Femur (tissue), 1 donor: ENCODE results near the gene ACACB.
A peak's percentile ranks its signal among the peaks of the same experiment; 100 is the strongest.

Experiments used
- DNase-seq: peaks from one replicate; pipeline ENCODE4 v3.0.0-alpha.2; 2017

Gene ACACB

DNA sequence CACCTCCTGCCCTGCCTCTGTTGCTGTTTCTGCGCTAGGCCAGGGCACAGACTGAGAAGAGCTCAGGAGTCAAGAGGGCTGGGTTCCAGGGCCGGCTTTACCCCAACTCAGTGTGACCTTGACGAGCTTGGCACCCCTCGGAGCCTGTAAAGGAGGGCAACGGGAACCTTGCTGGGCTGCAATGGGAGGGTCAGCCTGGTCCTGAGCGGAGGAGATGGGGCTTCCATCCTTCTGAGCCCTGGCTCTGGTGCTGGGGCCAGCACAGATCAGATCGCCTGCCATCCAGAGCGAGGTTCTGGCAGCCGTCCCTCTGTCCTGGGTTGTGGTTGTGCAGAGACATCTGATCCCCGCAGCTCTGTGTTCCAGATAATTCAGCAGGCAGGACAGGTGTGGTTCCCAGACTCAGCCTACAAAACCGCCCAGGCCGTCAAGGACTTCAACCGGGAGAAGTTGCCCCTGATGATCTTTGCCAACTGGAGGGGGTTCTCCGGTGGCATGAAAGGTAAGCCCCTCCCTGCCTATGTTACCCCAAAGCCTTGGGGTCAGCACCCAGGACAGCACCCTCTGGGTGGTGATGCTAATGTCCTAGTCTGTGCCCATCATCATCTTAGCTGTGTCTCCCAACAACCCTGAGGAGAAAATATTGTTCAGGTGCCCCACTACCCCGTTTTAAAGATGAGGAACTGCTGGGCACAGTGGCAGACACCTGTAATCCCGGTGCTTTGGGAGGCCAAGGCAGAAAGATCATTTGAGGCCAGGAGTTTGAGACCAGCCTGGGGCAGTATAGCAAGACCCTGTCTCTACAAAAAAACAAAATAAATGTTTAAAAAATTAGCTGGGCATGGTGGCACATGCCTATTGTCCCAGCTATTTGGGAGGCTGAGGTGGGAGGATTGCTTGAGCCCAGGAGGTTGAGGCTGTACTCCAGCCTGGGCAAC is 142.5 kb downstream of the ACACB start:
- DNase-seq = no peak

DNA sequence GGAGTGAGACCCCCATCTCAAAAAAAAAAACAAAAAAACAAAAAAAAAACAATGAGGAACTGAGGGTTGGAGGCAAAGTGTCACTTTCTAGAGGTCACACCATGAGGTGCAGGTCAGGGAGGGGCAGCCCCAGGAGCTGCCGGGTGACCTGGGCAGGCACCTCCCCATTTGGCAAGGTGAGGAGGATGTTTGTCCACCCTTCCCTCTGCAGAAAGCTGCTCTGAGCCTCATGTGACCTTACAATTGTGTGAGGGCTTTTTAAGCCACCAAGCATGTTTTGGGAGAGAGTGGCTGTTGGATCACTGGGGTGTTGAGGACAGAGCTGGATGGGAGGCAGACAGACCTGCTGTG is 143.1 kb downstream of the ACACB start:
- DNase-seq = no peak

DNA sequence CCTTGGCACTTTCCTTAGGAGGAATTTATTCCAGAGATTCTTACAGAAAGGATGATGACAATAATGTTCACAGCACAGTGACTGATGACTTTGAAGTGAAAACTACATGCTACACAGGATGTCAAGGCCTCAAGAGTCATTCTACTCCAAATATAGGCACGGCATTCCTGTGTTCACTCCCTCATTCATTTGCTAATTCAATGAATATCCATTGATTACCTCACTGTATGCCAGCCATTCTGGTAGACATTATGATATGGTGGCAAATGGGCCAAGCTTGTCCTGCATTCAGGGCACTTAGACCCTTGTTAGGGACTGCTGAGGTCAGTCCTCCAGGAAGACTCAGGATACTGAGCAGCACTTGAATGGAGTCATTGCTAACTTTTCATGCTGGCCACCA is 144.7 kb downstream of the ACACB start:
- no peak for DNase-seq

DNA sequence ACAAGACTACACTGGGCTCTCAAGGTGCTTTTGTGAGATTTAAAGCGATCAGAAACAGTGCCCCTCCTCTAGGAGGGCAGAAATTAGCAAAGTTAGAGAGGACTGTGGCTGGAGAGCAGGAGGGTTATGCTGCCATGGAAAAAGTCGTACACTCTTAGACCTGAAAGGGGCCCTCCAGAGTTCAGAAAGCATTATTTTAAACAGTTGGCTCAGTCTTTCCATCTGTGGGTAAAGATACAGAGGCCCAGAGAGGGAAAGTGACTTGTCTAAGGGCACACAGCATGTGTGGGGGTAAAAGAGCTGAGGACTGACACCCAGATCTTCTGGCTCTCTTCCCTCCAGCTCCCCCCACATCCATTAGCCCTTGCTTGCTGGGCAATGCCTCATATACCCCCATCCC is 145.6 kb downstream of the ACACB start:
- DNase-seq = no peak

DNA sequence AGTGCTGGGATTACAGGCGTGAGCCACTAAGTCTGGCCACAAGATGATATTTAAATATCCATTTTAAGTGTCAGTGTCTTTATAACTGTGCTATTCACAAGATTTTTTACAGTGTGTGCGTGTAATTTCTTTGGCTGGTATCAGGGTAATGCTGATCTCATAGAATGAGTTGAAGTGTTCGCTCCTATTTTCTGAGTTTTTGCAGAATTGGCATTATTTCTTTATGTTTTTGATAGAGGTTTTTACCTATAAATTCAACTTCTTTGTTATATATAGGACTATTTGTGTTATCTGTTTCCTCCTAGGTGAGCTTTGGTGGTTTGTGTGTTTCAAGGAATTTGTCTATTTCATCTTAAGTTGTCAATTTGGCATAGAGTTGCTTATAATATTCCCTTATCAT is 147.1 kb downstream of the ACACB start:
- no peak for DNase-seq

DNA sequence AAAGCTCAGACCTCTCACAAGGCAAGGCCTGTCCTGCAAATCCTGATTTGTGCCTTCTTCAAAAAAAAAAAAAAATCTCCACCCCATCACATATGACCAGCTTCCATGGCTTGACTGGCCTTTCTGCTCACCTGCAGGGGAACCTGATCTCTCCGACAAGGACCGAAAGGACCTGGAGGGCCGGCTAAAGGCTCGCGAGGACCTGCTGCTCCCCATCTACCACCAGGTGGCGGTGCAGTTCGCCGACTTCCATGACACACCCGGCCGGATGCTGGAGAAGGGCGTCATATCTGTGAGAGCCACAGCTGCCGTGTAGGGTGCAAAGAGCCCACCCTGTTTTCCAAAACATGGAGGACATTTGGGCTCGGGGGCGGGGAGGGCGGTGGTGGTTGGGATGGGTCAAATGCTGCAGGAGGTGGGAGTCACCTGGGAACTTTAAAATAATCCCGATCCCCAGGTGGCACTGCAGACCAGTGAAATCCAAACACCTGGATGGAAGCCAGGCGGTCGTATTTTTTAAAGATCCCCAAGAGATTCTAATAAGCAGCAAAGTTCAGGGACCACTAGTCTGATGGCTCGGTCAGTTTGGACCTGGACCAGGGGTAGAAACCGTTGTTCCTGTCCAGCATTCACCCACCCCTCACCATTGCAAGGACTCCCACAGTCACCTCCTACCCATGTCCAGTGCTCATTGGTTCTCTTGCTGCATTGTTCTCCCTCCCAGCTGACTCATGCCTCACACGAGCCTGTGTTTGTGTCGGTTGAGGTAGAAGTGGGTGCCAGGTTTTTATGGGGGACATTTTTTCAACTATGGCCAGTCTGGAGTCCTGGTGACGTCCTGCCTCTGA is 147.9 kb downstream of the ACACB start:
- DNase-seq = peak; percentile 80

DNA sequence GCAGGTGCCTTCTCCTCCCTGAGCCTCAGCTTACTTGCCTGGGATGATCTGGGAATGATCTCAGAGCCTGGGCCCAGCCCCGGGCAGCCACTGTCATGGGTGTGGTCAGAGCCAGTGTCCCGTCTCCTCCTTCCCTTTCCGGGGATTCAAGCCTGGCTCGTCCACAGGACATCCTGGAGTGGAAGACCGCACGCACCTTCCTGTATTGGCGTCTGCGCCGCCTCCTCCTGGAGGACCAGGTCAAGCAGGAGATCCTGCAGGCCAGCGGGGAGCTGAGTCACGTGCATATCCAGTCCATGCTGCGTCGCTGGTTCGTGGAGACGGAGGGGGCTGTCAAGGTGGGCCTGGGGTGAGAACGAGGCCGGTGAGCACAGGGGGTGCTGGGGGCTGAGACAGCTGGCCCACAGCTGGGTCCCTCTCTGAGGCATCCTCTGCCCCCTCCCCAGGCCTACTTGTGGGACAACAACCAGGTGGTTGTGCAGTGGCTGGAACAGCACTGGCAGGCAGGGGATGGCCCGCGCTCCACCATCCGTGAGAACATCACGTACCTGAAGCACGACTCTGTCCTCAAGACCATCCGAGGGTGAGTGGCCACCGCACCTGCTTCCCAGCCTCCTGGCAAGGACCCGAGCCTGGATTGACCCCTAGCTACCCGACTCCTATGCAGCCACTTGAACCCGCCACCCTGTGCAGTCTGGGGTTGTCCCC is 148.7 kb downstream of the ACACB start:
- no peak for DNase-seq

DNA sequence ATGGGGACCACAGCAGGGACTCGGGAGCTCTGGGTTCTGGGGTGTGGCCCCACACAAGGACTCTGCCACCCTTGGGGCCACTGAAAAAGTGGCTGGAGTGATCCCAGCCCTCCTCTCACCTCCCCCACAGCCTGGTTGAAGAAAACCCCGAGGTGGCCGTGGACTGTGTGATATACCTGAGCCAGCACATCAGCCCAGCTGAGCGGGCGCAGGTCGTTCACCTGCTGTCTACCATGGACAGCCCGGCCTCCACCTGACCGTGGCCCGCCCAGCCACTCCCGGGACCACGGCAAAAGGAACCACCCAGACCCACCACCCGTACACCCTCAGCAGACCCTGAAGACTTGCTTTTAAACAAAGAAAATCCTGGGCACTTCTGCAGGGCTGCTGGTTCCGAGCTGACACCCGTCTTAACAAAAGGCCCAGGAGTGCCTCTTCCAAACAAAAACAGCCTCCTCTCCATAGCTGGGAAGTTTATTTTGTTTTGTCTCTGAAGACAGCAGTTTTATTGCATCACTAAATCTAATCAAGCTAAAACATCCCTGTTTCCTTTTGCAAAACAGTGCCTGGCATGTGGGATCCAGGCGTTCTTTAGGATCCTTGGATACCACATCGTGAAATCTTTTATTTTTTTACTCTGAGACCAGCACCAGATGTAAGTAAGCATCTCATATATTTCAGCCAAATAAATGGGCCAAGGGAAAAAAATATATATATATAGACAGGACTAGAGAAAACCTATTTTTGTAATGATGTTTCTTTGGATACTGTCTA is 149.9 kb downstream of the ACACB start:
- no peak for DNase-seq

DNA sequence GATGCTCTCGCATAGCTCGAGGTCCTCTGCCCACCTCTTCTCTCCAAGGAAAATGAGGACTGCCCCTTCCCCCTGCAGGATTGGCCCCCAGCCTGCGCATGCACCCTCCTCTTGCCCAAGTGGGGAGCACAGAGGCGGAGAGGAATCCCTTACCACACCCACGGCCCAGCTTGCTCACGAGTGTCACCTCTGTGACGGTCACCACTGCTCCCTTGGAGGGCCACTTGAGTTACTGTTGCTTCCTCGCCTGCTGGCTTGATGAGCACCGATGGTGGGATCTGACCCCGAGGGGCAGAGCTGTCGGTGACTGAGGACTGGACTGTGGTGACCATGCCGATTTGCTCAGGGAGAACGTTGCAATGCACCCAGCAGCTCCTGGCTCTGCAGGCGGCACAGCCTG is 151.0 kb downstream of the ACACB start:
- no peak for DNase-seq

DNA sequence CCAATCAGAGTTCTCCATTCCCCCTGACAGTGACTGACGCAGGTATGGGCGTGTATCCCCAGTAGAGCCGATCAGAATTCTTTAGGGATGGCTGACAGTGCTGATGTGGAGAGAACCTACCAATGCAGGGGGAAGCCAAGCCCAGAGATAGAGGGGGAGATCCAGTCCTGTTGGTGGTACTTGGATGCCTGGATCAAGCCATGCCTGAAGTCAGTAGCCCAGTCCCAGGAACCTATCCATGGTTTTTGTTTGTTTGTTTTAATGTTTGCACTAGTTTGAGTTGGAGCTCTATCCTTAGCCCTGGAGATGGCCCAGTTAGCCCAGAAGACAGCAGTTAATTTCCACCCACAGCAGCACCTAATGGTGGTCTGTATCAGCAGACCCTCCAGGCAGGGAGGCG is 152.5 kb downstream of the ACACB start:
- no peak for DNase-seq

DNA sequence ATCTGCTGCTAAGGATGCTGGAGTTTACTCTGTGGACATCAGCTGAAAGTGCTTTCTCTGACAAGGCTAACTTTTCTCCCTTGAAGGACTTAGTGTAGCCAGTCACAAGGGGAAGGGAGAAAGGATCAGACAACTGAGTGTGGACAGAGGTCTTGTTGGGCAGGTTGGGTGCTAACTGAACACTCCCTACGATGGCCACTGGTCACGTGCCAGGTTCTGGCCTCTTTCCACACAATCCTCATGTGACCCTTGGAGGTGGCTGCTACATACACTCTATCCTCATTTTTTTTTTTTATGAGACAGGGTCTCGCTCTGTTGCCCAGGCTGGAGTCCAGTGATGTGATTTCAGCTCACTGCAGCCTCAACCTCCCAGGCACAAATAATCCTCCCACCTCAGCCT is 153.0 kb downstream of the ACACB start:
- DNase-seq = no peak

DNA sequence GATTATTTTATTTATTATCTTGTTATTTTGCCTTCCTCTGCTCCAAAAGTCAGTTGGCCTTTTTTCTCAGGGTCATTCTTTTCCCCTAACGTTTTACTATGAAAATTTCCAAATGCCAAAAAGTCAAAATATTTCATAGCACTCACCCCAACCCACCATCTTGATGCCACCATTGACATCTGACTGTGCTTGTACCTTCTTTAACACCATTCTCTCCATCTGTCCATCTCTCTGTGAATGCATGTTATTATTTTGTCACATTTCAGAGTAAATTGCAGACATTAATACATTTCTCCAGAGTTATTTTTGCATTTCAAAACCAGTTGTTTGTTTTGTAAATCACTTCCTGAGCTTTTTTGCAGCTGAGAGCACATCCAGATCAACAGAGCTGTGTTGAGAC is 154.1 kb downstream of the ACACB start:
- DNase-seq = no peak

DNA sequence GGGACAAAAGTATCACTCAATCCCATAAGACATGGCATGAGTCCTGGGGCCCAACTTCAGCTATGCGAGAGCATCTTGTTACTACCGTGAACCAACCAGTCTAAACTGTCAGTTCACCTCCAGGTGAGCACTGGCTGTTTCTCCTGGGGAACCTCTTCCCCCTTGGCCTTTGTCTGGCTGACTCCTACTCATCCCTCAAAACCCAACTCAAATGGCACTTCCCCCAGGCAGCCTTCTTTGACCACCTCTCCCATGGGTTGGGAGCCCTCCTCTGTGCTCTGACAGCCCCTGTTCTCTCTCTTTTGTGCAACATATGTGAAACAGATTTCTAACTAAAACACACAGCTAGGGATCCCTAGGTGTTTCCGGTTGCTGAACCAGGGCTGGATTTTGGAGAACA is 155.0 kb downstream of the ACACB start:
- no peak for DNase-seq

DNA sequence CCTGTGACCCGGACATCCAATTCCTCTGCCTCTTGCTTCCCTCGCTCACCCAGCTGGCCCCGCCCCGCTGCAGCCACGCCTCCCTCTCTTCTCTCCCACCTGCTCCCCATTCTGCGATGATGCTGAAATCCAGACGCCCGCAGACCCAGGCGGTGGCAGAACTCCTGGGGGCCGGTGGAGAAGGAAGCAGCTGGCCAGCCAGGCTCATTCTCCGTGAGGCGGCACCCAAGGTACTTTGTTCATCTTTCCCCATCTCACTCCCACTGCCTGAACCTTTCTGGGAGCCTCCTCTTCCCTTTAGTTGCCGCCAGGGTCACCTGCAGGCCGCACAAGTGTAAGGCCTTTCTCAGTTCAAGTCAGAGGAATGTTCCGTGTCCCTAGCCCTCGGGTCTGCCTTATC is 157.0 kb downstream of the ACACB start:
- no peak for DNase-seq

DNA sequence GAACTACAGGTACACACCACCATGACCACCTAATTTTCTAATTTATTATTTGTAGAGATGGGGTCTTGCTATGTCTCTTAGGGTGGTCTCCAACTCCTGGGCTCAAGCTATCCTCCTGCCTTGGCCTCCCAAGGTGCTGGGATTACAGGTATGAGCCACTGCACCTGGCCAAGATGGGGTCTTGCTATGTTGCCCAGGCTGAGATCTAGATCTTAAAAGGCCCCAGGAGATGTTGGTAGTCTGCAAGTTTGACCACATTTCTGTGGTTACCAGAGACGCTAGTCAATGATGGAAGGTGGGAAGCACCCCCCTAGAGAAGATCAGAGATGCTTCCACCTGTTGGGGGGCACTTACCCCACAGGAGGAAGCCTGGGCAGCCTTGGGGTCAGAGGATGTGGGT is 158.0 kb downstream of the ACACB start:
- DNase-seq = no peak

DNA sequence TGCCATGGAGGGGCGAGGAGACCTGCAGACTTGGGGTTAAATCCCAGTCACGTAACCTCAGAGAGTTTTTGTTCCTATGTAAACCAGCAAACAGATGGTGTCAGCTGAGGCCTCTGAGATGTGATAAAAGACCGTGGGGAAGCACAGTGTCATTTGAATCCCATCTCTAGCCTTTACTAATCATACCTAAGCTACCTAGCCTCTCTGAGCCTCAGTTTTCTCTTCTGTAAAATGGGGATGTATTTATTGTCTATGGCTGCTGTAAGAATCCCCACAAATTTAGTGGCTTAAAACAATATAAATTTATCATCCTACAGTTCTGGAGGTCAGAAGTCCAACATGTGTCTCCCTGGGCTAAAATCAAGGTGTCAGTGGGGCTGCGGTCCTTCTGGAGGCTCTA is 158.8 kb downstream of the ACACB start:
- no peak for DNase-seq

DNA sequence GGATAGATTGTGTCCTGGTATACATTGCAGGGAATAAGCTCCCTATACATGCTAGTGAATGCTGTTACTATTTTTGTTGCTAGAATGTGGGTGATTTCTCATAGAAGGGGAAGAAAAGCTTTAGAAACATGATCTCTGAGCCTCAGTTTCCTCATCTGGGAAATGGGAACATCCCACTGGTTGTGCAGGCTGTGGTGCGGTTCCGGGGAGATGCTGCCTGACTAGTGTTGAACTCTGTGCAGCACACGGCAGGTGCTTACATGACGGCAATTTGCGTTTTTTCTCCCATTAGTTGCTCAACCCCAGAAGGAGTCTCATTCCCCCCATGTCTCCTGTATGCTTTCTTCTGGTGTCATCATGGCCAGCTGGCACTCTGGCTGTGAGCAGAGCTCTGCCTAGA is 159.8 kb downstream of the ACACB start:
- no peak for DNase-seq

DNA sequence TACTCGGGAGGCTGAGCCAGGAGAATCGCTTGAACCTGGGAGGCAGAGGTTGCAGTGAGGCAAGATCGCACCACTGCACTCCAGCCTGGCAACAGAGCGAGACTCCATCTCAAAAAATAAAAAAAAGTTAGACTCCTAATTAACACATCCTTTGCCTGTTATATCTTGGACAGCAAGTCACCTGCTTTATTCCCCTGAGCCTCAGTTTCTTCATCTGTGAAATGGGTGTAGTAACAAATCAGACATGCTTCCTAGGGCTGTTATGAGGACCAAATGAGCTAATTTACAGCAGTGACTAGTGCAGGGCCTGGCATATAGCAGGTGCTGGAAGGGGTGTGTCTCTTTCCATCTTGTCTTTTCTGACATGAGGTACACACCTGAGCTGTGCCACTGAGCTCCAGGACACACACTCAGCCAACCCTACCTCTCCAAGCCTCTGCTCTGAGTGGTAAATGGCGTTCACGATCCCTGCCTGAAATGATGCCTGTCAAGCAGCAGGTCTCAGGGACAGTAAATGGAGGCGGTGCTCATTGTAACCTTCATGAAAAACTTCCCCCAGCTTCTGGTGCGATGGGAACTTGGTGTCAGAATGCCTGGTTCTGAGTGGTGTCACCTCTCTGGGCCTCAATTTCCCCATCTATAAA is 161.0 kb downstream of the ACACB start:
- DNase-seq = no peak

DNA sequence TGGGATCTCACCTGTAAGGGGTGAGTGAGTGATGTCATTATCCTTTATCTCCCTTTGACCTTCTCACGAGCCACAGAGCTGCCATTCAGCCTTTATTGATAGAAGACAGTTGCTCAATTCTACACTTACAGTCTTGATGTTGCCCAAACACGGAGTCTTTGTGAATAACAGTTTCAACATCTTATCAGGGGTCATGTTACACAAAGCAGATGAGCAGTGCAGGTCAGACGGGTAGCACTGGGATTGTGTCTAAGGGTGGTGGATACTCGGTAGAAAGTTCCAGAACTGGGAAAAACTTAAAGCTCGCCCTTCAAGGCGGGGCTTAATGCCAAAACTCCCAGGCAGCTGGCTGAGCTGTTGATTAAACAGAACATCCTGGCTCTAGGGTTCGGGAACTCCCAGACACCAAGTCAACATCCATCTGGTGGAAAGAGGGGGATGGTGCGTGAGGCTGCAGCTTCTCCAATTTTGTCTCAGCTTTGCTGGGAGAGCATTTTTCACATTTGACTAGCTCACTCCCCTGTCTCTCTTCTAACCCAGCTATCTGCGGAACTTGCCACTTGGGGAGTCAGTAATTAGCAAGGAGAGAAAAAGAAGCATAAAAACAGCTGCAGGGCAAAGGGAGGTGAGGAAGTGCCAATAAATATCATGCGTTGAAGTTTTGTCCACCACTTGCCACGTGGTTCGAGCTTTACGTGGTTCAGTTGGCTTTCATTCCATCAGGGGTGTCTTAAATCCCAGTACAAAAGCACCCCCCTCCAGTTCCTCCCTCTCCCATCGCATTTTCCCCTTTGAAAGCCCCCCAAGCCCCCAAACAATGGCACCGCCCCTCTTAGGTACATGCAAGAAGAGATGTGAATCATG is 161.7 kb downstream of the ACACB start:
- peak; percentile 61 for DNase-seq

DNA sequence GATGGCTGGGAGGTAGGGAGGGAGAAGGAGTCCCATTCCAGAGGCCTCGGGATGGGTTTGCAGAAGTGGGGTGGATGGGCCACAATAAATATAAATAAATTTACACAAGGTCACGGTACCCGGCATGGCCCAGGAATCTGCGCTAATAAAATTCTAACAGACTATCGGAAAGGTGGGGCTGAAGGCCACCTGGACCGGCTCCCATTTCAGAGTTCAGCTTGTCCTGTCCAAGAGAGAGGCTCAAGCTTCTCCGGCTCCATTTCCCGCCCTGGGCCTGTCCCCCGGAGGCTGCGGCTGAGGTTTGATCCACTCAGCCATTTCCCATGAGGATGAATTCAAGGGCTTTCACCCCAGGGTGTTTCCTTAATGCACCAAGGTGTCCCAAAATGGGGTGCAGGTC is 162.5 kb downstream of the ACACB start:
- DNase-seq = no peak

DNA sequence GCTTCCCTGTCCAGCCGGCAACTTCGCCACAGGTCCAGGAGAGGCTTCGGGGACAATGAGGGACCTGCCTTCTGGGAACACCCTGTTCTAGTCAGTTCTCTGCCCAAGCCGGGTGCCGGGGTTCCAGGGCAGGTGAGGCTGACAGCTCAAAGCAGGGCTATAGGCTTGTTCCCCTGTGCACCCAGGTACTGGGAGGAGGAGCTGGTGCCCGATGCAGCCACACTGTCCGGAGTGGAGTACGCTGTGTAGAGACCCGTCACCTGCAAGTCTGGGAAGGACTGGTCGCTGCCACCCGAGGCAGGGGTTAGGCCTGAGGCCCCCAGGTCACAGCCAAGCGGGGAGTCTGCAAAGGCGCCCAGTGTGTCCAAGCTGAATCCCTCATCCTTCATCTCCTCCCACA is 163.1 kb downstream of the ACACB start:
- no peak for DNase-seq
